SU-DHL-6 (cell line): ENCODE measurements around the gene CLCNKA.
"Not testable (repeated sequence)": the region's sequence is repeated elsewhere in the genome, so short reads cannot be mapped to it uniquely, and the experiment has no call there.

Experiments used
- H2AFZ ChIP-seq: fragments of 200-600 bp; sonication (generic); 2 replicates; pipeline ENCODE4 v1.6.1; 2014; ENCODE audit warnings: low read depth, mild to moderate bottlenecking, moderate library complexity, mixed read lengths, antibody characterized with exemption, low read length; ENCODE audit not compliant: severe bottlenecking
- H3F3A ChIP-seq: fragments of 200-600 bp; shearing (Covaris generic); 2 replicates; pipeline ENCODE4 v1.6.0; 2016; ENCODE audit warnings: antibody characterized with exemption, mild to moderate bottlenecking; ENCODE audit not compliant: insufficient read depth
- H3K27ac ChIP-seq: fragments of 200-600 bp; sonication (generic); 2 replicates; pipeline ENCODE4 v1.5.1; 2016; ENCODE audit warnings: low read depth, mild to moderate bottlenecking, low read length, moderate library complexity, mixed read lengths
- H3K27me3 ChIP-seq: fragments of 200-600 bp; sonication (generic), shearing (Covaris generic); 2 replicates; pipeline ENCODE4 v1.6.0; 2014; ENCODE audit warnings: mild to moderate bottlenecking, low read length
- H3K36me3 ChIP-seq: fragments of 200-600 bp; sonication (generic); 2 replicates; pipeline ENCODE4 v1.6.1; 2014; ENCODE audit warnings: mild to moderate bottlenecking, low read length, mixed read lengths
- H3K4me2 ChIP-seq: fragments of 300-600, 200-600 bp; shearing (Covaris generic), sonication (generic); 2 replicates; pipeline ENCODE4 v1.6.0; 2014; ENCODE audit warnings: low read length, low read depth, mild to moderate bottlenecking; ENCODE audit not compliant: poor library complexity, severe bottlenecking
- H3K4me3 ChIP-seq: fragments of 200-600 bp; sonication (generic); 2 replicates; pipeline ENCODE4 v1.5.1; 2014; ENCODE audit warnings: antibody characterized with exemption, low read length, mild to moderate bottlenecking, mixed read lengths; ENCODE audit not compliant: insufficient read depth, poor library complexity, severe bottlenecking
- H3K79me2 ChIP-seq: fragments of 200-600 bp; sonication (generic); 2 replicates; pipeline ENCODE4 v1.6.1; 2014; ENCODE audit warnings: mild to moderate bottlenecking, low read length, moderate library complexity; ENCODE audit not compliant: insufficient read depth
- H3K9ac ChIP-seq: fragments of 200-600 bp; sonication (generic); 2 replicates; pipeline ENCODE4 v1.7.0; 2014; ENCODE audit warnings: mild to moderate bottlenecking, low read length
- H3K9me2 ChIP-seq: fragments of 200-600 bp; sonication (generic); replicated peaks from 2 replicates; pipeline ENCODE4 v1.6.1; 2014; ENCODE audit warnings: low read length; ENCODE audit not compliant: insufficient read depth
- H3K9me3 ChIP-seq: fragments of 200-600 bp; sonication (generic); 2 replicates; pipeline ENCODE4 v1.6.1; 2014; ENCODE audit warnings: low read length, mixed read lengths; ENCODE audit not compliant: insufficient read depth
- H4K20me1 ChIP-seq: fragments of 200-600 bp; sonication (generic); 2 replicates; pipeline ENCODE4 v1.6.1; 2014; ENCODE audit warnings: low read depth, mild to moderate bottlenecking, antibody characterized with exemption, low read length, moderate library complexity, mixed read lengths
- EZH2phosphoT487 ChIP-seq: fragments of 200-600 bp; sonication (generic), shearing (Covaris generic); conservative IDR thresholded peaks from 2 replicates; pipeline ENCODE4 v1.6.1; 2018; ENCODE audit warnings: mild to moderate bottlenecking, antibody characterized with exemption, low read length, moderate library complexity, mixed read lengths
- TF ChIP-seq, protein P1 (sequence below): fragments of 200-600 bp; sonication (generic); IDR thresholded peaks from one replicate; pipeline ENCODE4 v1.5.1; 2017; ENCODE audit warnings: antibody characterized with exemption, mild to moderate bottlenecking, low read length, moderate library complexity; ENCODE audit not compliant: insufficient read depth, poor library complexity, severe bottlenecking

CLCNKA gene

GRCh38 chr1:16019644-16020277, 2.1 kb upstream of the CLCNKA start:
- H3K9me2 ChIP-seq: no peaks in the 10 kb centered on the region
- H3K36me3 ChIP-seq: no peaks in the 10 kb centered on the region
- H3K9ac ChIP-seq: no peak overlapping the region
- H3K27ac ChIP-seq: no peak overlapping the region
- no peak for TF ChIP-seq EZH2phosphoT487
- TF ChIP-seq, protein P1, sequence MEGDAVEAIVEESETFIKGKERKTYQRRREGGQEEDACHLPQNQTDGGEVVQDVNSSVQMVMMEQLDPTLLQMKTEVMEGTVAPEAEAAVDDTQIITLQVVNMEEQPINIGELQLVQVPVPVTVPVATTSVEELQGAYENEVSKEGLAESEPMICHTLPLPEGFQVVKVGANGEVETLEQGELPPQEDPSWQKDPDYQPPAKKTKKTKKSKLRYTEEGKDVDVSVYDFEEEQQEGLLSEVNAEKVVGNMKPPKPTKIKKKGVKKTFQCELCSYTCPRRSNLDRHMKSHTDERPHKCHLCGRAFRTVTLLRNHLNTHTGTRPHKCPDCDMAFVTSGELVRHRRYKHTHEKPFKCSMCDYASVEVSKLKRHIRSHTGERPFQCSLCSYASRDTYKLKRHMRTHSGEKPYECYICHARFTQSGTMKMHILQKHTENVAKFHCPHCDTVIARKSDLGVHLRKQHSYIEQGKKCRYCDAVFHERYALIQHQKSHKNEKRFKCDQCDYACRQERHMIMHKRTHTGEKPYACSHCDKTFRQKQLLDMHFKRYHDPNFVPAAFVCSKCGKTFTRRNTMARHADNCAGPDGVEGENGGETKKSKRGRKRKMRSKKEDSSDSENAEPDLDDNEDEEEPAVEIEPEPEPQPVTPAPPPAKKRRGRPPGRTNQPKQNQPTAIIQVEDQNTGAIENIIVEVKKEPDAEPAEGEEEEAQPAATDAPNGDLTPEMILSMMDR: no peak
- no peak overlapping the region for H3K4me3 ChIP-seq
- no peaks in the 10 kb centered on the region for H3F3A ChIP-seq
- no peaks in the 10 kb centered on the region for H3K79me2 ChIP-seq
- no peak overlapping the region for H3K4me2 ChIP-seq
- H3K9me3 ChIP-seq: no peaks in the 10 kb centered on the region
- H3K27me3 ChIP-seq: no peaks in the 10 kb centered on the region
- H2AFZ ChIP-seq: no peak overlapping the region
- no peaks in the 10 kb centered on the region for H4K20me1 ChIP-seq

GRCh38 chr1:16020325-16020724, 1.5 kb upstream of the CLCNKA start:
- no peak overlapping the region for H3K9ac ChIP-seq
- H3K4me2 ChIP-seq: no peak overlapping the region
- no peak overlapping the region for H3K27ac ChIP-seq

DNA sequence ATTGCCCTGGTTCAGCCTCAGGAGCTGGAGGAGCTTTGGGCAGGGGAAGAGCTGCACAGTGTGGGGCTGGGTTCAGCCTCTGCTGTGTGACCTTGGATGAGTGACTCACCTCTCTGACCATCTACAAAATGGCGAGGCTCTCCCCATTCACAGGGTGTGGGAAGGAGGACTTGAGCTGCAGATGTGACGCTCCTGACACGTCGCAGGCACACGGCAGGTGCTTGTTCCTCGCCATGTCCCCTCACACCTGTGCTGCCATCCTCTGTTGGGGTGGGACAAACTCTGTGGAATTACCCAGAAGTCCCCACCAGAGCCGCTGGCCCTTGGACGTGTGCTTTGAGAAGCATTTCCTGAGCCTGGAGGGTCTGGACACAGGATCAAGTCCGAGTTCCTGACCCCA, 958 bp upstream of the CLCNKA start:
- not testable (repeated sequence) for H4K20me1 ChIP-seq, H3K27me3 ChIP-seq, H3K36me3 ChIP-seq, H3K9ac ChIP-seq, H2AFZ ChIP-seq, H3K9me3 ChIP-seq, H3K4me3 ChIP-seq, H3K4me2 ChIP-seq, H3K9me2 ChIP-seq, H3K27ac ChIP-seq, H3F3A ChIP-seq, H3K79me2 ChIP-seq

More at GRCh38 chr1:16020325-16020724, 1.5 kb upstream of the CLCNKA start:
- H3K9me2 ChIP-seq: no peaks in the 10 kb centered on the region
- H3K27me3 ChIP-seq: no peaks in the 10 kb centered on the region
- TF ChIP-seq EZH2phosphoT487: no peak
- TF ChIP-seq, protein P1: no peak
- no peaks in the 10 kb centered on the region for H4K20me1 ChIP-seq
- H3F3A ChIP-seq: no peaks in the 10 kb centered on the region
- no peaks in the 10 kb centered on the region for H3K9me3 ChIP-seq
- H3K79me2 ChIP-seq: no peaks in the 10 kb centered on the region
- no peaks in the 10 kb centered on the region for H3K36me3 ChIP-seq
- H3K4me3 ChIP-seq: no peak overlapping the region
- no peak overlapping the region for H2AFZ ChIP-seq

GRCh38 chr1:16022393-16022792, 557 bp downstream of the CLCNKA start:
- no peak for TF ChIP-seq EZH2phosphoT487
- H3K36me3 ChIP-seq: no peaks in the 10 kb centered on the region
- no peak overlapping the region for H3K4me3 ChIP-seq
- no peaks in the 10 kb centered on the region for H3K9me2 ChIP-seq
- no peaks in the 10 kb centered on the region for H3K27me3 ChIP-seq
- H3K27ac ChIP-seq: no peak overlapping the region
- H2AFZ ChIP-seq: no peak overlapping the region
- no peak overlapping the region for H3K9ac ChIP-seq
- no peaks in the 10 kb centered on the region for H3K79me2 ChIP-seq
- H3K9me3 ChIP-seq: no peaks in the 10 kb centered on the region
- H3K4me2 ChIP-seq: no peak overlapping the region
- no peaks in the 10 kb centered on the region for H3F3A ChIP-seq
- no peaks in the 10 kb centered on the region for H4K20me1 ChIP-seq
